HG03159 (cell line): ENCODE measurements around the gene PIK3R3.

Source experiments
- ATAC-seq: cut with Tn5 transposase; IDR thresholded peaks from one replicate; pipeline ENCODE4 v1.9.1; 2021; ENCODE audit warnings: mild to moderate bottlenecking, moderate library complexity; ENCODE audit not compliant: unreplicated experiment

PIK3R3 gene

DNA sequence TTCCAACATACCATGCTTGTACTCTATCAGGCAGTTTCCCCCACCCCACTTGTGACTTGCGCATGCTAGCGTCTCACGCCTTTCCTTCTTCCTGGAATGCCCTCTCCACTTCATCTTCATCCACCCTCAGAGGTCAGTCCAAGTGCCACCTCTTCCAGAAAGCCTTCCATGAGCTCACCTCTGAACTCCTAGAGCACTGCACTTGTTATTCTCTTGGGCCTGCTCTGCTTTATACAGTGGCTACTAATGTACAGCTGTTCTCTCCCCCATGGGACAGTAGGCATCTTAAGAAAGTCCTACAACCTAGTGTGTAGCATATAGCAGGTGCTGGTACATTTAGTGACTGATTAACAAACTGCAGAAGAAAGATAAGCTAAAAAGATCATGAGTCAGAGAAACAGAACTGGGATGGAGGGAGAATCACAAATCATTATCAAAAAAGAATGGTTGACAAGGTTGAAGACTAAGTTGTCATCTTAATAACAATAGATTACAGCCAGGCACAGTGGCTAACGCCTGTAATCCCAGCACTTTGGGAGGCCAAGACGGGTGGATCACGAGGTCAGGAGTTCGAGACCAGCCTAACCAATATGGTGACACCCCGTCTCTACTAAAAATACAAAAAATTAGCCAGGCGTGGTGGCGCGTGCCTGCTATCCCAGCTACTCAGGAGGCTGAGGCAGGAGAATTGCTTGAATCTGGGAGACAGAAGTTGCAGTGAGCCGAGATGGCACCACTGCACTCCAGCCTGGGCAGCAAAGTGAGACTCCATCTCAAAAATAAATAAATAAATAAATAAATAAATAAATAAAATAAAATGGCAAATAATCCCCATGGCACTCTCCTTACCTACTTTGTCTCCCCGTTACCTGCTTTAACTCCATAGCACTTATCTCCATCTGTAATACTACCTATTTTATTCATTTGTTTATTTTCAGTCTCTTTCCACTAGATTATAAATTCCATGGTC lies 26.2 kb upstream of the PIK3R3 start:
- ATAC-seq, result peak; percentile 80

DNA sequence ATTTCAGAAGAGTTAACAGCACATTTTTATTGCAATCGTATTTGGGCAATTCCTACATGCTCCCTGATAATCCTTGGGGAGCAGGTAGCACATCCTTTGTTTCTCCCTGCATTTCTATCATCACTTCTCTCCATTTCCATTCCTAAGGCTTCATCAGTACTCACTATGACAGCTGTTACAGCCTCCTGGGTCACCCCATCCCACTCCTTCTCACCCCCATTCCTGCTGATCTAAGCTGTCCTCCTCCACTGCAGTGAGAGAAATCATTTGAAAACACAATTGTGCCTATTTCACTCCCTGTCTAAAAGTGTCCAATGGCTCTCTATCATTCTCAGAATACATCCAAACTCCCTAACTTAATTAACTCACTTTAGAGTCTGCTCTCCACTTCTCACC lies 25.5 kb upstream of the PIK3R3 start:
- no peak for ATAC-seq

DNA sequence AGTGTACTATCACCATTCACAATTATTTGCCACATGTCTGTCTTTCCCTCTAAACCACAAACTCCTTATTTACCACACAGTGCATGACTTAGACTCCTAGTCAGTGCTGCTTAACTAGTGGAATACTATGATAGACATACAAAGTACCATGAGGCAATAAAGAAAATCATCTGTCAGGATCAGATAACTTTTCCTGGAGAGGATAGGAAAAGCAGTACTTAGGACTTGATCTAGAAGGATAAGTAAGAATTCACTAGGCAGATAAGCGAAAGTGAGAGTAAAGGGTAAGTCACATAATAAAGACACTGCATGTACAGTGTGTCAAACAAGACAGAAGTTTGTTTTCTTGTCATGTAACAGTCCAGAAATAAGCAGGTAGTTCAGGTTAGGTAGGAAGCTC lies 21.3 kb upstream of the PIK3R3 start:
- no peak for ATAC-seq

DNA sequence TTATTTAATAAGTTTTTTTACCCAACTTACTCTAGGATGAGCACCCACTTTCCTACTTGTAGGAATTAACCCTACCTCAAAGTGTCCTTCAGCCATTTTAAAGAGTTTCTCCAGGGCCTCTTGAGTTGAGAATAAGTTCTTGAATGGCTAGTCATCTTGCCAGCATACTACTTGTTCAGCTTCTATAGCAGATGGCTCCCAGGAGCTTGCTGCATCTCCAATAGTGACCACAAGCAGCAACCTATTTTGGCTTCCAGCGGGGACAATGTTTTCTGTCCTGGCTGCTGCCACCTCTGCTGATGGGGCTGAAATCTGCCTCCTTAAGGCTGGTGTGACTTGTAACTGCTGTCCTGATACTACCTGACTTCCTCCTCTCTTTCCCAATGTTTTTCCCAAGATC lies 20.8 kb upstream of the PIK3R3 start:
- ATAC-seq, result no peak

DNA sequence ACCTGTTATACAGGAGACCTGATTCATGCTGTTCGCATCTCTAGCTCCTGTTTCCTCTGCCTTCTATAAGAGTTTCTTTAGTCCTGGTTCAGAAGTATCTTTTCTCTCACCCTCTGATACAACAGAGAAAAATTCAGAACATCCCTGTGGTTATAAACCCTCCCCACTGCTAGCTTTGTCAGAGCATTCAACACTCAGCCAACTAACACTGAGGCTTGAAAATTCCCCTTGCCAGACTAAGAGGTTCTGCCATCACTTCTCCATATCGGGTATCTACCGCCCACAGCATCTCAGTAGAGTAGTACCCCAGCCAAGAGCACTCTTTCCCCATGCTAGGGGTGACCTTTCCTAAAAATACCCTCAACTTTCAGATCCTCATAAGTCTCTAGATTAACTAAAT lies 19.6 kb upstream of the PIK3R3 start:
- no peak for ATAC-seq

DNA sequence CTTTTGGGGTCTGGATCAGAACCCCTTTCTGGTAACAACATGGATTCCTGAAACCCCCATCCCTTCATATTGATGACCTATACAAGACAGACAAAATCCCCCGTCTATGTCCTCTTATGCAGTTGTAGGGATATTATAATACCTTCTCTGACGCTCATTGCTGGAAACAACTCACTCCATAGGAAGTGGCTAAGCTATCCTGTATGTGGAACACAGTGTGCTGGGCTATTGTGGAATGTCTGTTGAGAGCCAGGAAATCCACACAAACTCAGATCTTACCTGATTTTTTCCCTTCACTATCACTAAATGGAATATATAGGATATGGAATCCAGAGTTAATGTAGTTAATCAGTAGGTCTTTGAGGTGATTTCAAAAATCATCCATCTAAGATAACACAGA lies 17.7 kb upstream of the PIK3R3 start:
- no peak for ATAC-seq

DNA sequence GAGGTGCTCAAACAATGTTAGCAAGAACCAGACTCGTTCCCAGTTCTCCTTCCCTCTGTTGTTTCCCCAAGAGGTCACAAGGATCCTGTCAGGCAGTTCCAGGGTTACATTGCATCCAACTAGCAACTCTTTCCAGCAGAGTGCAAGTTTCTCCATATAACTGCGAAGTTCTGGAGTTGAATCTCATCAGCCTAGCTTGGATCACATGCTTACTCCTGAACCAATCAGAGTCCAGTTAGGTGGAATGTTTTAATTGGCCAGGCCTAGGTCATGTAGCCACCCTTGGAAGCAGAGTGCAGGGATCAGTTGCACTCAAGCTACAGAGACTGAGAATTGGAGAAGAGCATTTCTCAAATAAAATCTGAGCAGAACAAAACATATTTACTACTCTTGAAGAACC lies 15.9 kb upstream of the PIK3R3 start:
- ATAC-seq, result no peak

DNA sequence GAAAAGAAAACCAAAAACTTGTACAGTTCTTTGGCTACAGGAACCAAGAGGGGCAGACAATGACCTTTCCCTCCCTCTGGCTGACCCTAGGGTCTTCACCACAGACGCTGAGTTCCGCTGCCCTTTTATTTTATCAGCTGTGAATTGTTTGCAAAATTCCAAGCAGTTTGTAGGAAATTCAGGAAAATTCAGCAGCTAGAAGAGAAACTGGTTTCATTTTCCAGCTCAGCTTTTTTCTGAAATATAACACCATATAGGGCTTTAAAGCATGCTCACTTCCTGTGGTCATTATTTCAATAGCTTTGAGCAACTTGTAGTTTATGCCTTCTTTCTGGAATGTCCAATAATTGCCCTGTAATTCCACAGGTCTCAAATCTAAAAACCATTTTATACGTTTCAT lies 5.5 kb upstream of the PIK3R3 start:
- no peak for ATAC-seq

DNA sequence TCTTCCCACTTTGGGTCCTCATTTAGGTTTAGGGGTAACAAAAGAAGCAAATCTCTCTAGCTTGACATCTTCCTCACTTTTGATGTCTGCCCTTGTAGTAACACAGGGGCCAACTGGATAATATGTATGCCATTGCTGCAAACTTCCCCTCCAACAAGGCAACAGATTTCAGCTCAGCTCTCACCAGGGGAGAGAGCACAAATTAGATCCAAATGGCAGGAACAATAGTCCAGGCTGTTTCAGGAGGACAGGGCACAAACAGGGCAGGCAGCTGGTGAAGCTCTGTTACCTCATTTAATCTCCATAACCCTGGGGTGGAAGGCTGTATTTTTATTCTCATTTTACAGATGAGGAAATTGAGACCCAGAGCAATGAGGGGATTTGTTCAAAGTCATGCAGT lies 4.3 kb upstream of the PIK3R3 start:
- no peak for ATAC-seq

DNA sequence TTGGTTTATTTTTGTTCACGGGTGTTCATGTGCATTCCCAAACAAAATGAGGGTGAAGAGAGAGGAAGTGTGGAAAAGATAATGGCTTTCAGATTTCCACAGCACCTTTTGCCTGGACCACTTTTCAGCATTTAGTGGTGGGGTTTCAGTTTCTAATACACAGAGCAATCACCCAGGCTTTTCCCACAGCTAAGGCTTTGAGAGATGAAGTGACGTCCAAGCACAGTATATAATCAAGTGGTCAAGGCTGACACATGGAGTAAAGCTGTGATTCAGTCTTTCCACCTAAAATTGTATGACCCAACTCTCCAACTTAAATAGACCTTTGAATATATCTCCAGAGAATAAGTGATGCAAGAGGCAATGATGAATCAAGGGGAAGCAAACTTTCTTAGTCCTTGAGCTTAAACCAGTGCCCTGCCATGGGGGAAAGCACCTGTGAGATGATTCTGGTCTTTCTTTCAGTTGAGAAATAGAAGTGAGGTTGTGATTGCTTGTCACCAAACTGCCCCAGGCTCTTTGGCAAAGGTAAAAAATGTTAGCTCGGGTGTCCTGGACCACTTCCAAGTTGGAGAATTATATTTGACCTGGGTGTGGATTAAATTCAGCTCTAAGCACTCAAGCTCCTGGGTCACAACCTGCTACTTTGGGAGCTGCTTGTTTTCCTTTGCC lies 2.4 kb upstream of the PIK3R3 start:
- no peak for ATAC-seq

DNA sequence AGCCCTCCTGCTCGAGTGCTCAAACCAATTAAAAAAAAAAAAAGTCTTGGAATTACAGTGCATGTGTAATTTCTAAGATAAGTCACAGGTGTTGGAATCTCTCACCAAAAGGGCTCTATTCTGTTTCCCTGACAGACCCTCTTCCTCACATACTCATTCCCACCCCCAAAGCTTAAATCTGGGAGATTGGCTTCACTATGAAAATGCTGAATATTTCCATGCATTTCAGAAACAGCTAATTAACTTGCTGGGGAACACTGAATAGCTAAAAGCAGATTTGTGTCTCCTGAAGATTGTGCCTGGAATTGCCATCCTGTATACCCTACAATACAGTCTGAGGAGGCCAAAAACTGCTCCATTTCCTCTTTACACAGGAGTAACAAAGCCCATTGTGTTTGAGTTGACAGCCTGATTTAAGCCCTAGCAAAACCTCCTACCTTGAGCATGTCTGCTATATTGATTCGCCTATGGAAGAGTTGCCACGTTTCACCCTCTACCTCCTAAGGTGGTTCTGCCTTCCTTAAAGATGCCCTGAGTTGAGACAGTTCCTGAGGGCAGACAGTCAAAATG lies 1.4 kb upstream of the PIK3R3 start:
- no peak for ATAC-seq

DNA sequence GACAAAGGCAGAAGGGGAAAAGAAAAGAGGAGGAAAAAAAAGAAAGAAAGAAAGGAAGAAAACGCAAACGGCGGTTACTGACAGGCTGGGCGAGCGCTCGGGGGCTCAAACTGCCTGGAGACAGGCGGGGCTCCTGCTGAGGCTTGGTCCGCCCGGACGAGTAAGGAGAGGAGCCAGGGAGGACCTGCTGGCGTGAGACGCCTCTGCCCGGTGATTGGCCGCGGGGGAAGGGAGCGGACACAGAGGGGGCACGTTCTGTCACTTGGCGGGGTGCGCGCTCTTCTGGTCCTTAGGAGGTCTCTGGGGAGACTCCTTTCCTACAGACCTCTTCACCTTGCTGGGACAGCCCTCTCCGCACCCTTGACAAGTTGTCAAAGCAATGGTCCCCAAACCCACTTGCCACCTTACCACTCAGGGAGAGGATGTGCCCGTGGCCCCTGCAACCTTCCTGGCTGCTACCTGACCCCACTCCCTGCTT lies 791 bp upstream of the PIK3R3 start:
- ATAC-seq, result peak; percentile 52

DNA sequence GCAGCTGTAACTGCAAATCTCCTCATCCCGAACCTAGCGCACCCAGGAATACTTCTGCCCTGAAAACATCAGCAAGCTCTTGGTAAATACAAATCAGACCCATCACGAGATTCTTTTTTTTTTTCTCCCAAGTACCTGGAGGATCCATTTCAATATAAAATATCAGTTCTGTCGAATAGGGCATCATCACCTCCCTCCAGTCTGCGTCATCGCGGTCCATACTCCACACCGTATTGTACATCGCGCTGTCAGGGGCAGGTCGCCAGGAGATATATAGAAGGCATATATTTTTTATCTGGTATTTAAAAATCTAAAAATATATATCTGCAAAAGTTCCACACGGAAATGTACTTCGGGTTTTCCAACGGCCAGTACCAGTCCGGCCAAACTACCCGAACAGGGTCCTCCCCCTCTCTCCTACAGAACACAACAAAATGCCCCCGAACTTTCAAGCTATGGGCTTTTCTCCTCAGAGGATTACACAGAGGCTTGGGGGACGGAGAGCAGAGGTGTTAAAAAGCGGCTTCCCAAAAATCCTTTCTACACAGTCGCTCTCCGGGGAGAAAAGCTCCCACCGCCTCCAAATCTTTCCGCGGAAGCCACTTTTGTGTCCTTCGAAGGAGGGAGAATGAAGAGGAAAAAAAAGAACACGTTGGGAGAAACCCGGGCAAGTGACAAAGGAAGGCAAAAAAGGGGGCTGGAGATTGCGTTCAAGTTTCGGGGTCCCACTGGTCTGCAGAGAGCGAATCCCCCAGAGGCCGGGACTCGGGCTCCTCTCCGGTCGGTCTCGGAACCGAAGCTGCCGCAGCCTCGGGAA lies 509 bp downstream of the PIK3R3 start:
- ATAC-seq, result no peak

DNA sequence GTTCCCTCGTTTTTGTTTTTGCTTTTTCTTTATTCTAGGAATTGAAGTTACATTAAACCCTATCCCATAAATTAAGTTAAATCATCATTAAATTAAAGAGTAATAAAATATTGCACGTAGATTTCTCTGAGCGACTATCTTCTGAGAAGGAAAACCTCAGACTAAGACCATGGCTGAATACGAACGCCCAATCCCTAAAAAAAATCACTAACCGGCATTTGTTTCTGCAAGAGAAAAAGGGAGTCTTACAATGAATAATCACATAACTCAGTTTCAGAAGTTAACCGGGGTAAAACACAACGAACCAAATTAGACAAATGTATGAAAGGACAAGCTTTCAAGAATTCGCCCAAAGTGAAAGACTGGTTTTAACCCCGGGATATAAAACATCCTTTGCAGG lies 1.3 kb downstream of the PIK3R3 start:
- no peak for ATAC-seq

DNA sequence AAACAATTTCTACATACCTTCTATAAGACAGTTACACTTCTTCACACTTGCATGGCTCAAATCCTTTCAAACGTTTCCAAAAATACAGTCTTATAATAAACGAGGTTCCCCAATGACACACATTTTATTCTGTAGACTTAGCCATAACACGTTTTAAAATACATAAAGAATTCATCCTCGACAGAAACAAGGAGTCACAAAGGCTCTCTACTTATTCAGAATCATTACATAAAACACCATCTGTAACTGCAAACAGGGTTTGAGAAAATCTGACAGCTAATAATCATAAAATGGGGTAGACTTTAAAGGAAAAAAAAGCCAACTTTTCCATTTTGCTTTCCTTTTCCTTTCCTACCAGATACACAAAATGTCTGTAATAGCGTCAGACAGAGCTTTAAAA lies 1.8 kb downstream of the PIK3R3 start:
- ATAC-seq, result no peak

DNA sequence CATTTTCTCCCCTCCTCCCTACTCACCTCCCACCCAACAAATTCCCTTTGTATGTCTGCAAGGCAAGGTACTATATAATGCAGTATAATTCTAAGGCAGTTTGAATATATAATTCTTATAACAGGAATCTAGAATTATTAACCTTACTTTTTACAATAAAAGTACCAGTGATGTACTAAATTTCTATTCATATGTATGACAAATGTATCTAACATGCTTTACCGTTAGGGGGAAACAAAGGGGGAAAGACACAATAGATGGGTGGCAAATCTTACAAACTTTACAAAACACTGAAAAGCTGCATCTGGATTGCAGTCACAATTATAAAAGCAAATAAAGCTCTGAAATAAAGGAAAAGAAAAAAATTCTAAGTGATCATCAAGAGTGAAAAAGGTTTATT lies 2.3 kb downstream of the PIK3R3 start:
- ATAC-seq, result no peak

DNA sequence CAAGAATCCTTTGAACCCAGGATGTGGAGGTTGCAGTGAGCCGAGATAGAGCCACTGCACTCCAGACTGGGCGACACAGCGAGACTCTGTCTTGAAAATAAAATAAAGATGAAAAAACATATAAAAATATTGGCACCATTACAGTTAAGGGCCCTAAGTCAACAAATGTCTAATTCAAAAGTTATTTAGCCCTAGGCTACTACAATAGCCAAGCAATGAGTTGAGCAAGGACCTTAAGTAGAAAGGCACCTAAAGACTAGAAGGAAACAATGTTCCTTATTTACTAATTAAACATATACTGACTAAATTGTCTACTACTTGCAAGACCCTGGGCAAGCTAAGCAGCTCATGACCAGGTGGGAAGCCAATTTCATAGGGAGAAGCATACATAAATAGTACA lies 4.1 kb downstream of the PIK3R3 start:
- ATAC-seq, result no peak

DNA sequence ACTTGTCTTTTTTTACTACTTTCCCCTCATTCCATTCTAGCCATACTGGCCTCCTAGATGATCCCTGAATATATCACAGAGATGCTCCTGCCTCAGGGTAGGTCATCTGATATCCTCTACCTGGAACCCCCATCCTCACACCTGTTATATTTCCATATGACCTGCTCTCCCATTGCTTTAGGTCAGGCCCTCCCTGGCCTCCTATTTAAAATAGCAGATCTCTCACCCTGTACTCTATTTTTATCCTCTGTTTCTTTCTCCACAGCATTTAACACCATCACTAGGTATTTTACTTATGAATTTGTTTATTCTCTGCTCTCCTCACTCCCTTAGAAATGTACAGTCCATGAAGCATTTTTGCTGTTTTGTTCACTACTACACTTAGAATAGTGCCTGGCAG lies 13.6 kb downstream of the PIK3R3 start:
- no peak for ATAC-seq

DNA sequence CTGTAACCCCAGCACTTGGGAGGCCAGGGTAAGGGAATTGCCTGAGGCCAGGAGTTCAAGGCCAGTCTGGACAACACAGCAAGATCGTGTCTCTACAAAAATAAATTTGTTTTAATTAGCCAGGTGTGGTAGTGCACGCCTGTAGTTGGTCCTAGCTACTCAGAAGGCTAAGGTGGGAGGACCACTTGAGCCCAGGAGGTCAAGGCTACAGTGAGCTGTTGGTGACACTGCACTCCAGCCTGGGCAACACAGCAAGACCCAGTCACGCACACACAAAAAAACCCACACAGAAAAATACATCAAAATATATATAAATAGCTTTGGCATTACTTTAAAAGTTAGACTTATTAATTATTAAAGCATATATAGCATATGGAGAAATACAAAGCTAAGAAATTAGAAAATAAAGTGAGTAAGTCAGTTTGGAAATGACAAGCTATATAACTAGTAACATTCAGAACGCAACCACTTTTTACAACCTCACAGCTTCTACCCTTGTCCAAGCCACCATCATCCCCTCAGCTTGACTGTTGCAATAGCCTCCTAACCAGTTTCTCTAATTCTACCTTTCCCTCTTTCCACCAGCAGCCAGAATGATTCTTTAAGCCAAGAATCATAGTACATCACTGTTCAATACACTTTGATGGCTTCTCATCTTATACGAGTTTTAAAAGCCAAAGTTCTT lies 14.5 kb downstream of the PIK3R3 start:
- no peak for ATAC-seq

DNA sequence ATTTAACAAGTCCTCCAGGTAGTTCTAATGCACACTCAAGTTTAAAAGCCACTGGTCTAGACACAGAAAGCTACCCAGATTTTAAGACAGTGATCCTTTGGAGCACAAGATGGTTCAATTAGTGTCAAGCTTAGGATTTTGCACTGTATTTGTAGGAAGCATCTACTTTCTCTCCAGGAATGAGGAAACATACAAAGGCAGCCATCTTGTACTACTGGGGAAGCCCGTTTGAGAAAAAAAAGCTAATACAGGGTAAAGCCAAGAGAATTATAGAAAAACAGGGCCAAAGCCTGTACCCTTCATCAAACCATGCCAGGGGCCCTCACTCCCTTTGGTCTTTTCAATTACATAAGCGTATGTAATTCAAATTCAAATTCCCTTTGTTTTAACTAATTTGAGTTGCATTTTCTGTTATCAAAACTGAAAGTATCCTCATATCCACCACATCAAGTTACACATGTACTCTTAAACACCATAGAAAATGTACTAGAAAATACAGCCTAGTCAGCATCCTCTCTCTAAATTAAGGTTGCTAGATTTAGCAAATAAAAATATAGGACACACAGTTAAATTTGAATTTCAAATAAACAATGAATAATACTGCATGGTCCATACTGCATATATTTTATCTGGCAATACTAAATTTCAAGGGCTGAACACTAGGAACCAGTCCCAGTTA lies 17.4 kb downstream of the PIK3R3 start:
- no peak for ATAC-seq
